Measurements from ENCODE around the gene PRXL2B.
"Not testable (repeated sequence)": the region's sequence is repeated elsewhere in the genome, so short reads cannot be mapped to it uniquely, and the experiment has no call there.

PRXL2B gene

DNA sequence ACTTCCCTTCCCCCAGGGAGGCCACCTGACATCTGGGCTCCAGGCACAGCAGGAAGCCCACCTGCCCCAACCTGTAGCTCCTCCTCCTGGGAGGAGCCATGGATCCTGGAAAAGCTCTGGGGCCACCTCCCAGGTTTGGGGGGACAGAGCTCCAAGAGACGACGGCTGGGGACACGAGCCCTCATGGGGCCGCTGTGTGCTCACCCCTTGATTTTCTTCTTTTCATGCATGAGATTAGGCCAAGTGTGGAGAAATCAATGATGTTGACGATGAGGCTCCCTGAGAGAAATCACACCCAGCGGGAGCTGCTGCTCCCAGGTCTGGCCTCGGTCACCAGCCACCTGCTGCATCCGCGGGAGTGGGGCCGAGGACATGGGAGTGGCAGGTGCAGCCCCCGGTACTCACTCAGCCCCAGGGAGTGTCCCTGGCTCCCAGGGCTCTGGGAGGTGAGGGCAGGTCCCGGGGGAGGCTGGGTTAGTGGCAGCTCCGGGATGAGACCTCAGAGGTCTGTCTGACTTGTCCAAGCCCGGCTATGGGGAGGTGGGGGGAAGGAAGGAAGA, 21.7 kb upstream of the PRXL2B start:
- DNase-seq = no peak

DNA sequence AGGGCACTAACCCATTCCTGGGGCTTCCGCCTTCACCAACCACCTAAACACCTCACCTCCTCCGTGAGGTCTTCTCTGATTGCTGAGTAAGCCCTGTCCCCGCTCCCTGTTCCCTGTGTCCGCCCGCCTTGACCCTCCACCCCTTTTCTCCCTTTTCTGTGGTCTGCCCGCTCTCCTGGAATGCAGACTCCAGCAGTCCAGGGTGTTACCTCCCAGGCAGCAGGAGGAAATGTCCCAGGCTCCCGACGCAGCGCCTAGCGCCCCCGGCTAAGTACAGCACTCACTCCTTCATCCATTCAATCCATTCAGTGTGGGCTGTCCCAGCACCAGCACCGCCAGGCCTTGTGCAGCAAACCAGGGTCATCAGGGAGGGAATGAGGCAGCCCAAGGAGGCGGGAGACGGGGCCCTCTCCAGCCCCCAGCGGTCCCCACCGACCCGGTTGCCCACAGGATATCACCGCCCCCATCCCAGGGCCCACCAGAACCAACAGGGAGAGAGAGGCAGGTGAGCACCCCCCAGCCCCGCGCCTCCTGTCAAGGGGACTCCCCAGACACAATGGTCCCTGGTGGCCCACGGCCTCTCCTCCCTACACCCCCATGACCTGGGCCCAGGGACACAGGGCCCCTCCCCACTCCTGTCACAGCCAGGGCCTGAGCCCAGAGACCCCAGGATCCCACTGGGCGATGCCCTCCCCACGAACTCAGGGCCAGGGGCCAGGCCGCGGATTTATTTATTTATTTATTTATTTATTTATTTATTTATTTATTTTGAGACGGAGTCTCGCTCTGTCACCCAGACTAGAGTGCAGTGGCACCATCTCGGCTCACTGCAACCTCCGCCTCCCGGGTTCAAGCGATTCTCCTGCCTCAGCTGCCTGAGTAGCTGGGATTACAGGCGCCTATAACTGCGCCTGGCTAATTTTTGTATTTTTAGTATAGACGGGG, 20.2 kb upstream of the PRXL2B start:
- DNase-seq = no peak

DNA sequence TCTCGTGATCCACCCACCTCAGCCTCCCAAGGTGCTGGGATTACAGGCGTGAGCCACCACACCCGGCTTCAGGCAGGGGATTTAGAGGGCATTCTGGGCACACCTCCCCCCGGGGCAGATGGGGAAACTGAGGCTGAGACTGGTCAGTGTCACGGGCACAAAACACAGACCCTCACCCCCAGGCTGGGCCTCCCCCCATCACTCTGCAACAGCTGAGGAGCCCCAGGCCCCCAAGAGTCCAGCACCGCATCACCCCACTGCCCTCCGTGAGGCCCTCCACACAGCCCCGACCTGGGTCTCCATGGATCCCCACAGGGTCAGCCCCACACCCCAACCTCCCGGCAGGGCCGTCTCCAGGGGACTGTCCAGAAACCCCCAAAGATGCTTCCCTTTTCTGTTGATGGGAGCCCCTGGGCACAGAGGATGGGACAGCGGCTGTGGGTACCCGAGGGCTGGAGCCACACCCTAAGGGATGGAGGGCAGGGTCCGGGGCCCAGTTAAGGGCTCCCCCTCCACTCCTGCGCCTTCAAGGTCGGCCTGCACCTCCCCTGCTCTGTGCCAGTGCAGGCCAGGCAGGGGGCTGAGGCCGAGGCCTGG, 19.4 kb upstream of the PRXL2B start:
- no peak for DNase-seq

DNA sequence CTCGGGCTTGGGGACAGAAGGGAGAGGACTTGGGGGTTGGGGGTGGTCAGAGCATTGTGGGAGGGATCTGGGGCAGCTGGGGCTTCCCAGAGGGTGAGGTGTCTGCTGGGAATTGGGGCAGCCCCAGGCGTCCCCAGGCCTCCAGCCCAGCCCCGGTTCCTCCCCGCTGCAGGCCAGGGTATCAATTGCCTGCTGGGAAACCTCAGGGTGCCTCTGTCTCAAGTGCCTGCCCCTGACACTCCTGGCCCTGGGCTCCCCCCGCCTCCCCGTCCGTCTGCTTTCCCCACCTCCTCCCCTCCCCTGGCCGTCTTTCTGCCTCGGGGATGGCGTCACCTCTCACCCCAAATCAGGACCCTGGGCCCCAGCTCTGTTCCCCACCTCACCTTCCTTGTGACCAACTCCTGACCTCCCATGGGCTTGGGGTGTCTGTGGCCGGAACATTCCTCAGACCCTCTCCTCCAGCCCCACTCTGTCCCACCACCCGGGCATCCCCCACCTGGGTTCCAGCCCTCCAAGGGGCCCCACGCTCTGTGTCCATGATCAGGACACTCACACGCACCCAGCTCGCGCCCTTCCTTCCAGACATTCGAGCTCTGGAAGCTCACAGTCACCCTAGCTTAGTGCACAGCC, 18.3 kb upstream of the PRXL2B start:
- DNase-seq = not testable (repeated sequence)

DNA sequence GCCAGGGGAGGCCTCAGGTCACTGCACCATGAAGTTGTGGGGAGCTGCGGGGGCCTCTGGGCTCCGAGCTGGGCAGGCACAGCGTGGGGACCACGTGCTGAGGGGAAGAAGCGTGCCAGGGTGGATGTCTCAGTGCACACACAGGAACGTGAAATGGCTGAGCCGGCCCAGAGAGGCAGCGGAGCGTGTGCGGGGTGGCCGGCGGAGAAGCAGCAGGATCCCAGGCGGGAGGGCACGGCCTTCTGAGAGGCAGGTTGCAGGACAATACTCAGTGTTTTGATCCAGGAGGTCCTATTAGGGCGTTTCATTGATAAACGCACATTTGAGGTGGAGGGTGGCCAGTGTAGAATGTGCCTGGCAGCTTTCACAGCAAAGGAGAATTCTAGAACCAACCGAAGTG, 17.5 kb upstream of the PRXL2B start:
- DNase-seq = no peak

DNA sequence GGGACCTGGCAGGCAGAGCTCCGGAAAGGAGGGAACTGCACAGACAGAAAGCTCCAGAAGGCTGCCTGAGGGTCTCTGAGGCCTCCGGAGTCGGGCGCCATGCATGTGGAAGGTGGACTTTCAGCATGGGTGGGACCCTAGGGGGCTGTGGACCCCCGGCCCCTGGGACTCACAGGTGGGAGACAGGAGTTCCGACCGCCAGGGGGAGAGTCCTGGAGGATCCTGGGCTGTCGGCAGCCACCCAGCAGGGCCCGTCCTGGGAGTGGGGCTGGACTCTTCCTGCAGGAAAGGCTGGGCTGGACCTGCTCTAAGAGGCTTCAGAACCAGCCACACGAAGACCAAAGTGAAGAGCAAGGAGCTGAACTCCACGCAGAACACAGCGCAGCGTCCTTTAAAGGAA, 16.9 kb upstream of the PRXL2B start:
- DNase-seq = not testable (repeated sequence)

DNA sequence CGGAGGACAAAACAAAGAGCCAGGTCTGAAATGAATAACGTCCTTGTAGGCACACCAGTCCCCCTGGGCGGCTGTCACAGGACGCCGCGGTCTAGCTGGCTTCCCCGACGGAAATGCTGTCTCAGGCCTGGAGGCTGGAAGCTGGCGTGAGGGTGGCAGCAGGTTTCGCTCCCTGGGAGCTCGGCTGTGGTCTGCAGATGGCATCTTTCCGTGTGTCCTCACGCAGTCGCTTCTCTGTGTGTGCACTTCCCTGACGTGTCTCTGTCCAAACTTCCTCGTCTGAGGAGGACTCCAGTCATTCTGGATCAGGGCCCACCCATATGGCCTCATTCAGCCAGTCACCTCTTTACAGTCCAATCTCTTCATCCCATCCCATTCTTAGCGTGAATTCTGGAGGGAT, 16.2 kb upstream of the PRXL2B start:
- DNase-seq = no peak

DNA sequence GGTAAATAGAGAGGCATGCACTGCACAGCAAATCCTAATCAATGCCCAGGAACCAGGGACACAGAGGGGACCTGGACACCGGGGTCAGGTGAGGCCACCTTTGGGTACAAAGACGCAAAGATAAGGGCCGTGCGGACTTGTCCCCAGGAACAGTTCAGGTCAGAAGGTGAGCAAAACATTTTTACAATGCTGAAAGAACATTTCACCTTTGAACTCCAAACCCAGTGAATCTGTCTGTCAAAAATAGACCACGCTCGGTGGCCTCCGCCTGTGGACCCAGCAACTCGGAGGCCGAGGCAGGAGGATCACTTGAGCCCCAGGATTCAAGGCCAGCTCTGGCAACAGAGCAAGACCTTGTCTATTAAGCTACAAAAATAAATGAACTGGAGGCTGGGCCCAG, 15.2 kb upstream of the PRXL2B start:
- no peak for DNase-seq

DNA sequence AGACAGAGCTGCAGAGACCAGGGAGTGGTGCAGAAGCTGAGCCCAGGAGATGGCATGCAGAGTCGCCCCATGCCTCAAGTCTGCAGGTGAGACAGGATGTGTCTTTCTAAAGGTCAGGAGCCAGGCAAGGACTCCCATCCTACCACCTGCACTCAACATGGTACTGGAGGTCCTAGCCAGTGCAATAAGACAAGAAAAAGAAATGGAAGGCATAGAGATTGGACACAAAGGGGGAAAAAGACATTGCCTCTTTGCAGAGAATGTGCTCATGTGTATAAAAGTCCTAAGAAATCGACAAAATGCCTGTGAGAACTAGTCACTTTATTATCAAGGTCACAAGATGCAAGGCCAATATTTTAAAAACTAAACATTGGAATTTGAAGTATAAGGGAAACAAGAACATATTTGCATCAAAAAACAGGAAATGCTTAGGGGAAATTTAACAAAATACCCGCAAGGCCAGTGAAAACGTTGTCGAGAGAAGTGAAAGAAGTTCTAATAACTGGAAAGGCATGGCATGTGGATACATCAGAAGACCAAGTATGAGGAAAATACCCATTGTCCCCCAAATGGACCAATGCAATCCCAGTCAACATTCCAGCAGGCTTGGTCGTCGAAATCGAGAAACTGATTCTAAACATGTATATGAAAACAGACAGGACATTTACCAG, 13.2 kb upstream of the PRXL2B start:
- DNase-seq = no peak

DNA sequence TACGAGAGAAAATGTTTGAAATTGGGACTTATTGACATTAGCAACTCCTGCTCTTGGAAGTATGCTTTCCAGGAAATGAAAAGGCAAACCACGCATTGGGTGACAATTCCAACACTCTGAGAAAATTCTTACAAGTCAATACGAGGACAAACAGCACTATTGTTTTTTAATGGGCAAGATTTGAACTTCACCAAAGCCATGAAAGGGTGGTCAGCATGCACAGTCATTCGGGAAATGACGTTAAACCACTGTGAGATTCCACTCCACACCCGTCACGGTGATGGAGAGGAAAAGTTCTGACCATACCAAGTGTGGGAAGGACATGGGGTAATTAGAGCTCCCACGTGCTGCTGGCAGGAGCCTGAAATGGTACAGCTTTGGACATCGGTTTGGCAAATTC, 12.2 kb upstream of the PRXL2B start:
- no peak for DNase-seq

DNA sequence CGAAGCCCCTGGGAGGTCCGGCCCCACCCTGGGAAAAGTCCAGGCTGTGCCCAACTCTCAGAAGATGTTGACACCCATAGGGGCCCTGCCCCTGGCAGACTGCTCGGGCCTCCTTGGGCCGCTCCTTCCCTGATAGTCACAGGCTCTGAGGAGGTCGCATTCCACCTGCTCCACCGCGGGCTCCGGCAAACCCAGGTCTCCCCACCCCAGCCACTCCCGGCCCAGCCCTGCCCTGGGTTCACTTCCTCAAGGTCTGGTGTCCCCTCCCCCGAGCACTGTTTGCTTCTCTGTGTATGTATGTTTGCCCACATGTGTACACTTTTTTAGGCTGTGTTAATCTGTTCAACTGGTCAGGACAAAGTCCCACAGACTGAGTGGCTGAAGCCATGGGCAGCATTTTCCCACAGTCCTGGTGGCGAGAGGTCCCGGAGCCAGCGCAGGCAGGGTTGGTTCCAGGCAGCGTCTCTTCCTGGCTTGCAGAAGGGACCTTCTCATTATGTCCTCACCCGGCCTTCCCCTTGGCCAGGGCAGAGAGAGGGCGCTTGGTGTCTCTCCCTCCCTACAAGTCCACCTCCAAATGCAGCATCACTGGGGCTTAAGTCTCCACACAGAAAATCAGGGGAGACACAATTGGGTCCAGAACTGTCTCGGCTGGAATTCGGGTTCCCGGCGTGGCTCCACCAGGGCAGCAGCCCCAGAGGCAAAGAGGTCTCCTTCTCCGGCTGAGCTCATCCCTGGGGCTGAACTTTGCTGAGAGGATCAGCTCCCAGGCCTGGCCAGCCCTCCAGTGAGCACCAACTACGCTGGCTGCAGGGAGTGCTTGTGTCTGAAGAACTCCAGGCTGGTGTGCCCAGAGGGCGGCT, 10.5 kb upstream of the PRXL2B start:
- no peak for DNase-seq

DNA sequence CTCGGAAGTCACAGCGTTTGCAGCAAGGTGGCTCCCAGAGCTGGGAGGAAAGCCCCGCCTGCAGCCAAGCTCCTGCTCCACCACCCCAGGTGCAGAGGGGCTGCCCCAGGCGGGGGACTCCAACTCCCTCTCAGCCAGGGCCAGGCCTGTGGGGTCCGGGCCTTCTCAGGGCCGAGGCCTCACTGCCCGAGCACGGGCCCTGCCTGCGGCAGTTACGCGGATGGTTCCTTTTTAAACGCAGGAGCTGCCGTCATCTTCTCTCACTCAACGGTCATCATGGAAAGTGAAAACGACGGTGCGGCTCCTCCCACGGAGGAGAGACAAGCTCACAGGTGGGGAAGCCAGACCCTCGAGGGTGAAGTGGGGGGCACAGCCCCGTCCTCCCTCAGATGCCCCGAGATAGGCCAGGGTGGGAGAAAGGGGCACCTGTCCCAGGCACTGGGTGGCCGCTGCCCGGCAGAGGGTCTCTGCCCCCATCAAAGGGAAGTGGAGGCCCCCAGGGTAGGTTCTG, 9.0 kb upstream of the PRXL2B start:
- DNase-seq = not testable (repeated sequence)

DNA sequence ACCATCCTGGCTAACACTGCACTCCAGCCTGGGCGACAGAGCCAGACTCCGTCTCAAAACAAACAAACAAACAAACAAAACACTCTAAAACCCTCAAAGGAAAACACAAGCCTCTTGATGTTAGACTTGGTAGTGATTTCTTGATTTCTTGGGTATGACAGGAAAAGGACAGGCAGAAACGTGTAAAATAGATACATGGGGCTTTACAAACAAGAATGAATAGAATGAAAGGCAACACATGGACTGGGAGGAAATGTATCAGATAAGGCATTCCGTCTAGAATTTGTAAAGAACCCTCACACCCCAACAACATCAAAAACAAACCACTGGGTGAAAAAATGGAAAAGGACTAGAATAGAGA, 7.8 kb upstream of the PRXL2B start:
- DNase-seq = no peak

DNA sequence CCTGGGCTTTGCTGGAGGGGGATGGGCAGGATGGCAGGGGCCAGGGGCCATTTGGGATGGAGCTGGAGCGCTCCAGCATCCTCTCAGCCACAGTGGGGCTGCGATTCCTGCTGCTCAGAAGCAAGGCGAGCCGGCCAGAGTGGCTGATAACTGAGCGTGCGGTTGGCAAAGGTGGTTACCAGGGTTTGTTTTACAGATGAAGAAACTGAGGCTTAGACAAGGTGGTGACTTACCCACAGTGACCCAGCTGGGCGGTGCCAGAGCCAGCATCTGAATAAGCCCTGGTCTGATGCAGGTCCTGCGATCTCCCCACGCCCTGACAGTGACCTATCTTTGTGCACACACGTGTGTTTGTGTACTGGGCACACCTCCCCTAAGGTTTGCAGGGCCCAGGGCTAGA, 5.9 kb upstream of the PRXL2B start:
- no peak for DNase-seq

DNA sequence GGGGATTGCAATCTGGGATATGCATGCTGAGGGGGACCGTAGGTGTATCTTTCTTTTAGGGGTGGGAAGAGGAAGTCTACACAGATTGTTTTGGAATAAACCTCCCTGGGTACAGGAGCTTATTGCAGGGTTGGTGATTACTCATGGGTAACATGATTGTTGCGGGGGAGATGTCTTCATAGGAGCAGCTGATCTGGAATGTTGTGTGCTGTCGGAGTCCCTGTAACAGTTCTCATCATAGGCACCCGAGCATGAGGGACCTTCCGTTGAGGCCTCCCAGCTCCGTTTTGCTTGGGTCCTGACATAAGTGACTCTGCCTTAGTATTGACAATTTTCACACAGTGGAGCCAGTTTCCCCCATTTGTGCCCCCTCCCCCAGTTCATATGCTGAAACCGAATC, 4.2 kb upstream of the PRXL2B start:
- DNase-seq = no peak

DNA sequence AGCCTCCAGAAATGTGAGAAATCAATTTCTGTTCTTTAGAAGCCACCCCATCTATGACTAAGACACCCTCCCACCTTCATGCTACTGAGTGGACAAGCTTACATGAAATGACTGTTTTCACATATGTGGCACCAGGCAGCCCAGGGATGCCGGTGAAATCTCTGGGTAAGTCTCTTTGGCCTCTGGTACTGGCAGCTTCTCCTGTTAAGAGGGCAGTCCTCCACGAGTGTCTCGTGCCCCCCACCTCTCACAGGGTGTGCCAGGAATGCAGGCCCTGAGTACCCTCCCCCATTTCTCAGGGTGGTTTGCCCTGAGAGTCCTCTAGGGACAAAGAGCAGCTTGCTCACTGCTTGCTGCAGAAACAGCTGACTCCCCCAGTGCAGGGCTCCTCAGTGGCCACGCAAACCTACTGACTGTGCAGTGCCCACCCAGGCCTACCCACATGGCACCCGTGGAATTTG, 3.2 kb upstream of the PRXL2B start:
- DNase-seq = no peak

DNA sequence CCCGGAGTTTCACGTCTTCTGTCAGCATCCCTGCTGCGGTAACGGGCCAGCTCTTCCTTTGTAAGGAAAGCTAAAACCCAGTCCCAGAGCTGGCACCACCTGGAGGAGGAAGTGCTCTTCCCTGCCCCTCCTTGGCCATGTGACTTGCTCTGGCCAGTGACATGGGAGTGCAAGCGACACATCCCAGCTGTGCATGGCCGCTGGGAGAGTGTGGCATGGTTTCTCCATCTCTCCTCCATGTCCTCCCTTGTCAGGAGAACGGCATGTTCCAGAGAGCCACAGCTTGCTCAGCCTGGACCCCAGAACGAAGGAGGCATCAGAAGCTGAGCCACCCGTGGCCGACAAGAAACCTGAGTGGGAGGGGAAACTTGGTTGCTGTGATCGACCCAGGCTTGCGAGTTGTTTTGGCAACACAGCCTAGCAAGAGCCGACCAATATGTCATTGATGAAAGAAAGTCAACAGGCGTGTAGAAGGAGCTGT, 2.7 kb upstream of the PRXL2B start:
- DNase-seq = peak; percentile 51

DNA sequence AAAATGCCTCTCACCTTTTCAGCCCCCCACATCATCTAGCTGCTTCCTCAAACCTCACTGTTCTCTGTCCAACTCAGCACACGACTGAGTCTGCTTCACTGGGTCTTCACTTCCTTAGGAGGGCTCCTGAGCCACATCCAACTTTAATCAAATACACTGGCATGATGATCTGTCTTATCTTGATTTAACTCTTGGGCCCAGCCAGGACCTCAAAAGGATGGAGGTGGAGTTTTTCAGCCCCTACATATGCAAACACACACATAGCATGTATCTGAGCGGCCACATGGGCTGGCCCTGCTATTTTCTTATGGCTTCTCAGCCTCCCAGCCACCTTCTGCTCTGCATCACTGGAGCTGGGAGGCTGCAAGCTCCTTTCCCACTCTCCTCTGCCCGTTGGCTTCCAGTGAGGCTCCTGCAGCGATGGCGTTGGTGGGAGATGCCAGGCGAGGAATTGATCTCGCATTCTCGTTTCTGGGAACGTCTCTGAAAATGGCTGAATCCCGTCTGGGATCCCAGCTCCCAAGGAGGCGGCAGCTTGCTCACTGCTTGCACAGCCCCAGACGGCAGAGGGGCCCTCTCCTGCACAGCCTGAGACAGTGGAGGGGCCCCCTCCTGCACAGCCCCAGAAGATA, 1.8 kb upstream of the PRXL2B start:
- no peak for DNase-seq

DNA sequence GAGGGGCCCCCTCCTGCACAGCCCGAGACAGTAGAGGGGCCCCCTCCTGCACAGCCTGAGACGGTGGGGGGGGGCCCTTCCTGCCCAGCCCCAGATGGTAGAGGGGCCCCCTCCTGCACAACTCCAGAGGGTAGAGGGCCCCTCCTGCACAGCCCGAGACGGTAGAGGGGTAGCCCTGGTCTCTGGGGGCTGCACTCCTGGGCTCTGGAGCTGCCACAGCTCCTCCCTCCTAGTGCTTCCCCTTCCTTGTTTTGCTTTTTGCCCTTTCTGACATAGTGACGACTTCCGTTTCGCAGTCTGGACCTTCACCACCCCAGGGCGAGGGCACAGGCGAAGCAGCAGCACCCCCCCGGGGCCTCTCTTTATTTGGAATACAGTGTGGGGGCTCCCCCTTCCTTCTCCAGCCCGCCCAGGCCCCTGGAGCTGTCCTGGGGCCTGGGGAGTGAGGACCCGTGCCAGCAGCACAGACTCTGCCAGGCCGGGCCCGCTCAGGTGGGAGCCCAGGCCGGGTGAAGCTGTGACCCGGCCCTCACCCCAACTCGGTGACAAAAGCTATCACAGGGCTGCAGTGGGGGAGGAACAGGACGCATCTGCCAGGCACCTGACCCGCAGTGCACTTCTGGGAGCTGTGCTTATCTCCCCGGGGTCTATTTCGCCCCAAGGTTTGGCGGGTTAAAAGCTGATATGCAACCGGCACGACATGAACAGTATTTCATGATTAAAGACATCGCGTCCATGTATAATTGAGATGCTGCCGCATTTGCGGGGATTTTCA, 1.1 kb upstream of the PRXL2B start:
- peak; percentile 65 for DNase-seq
